Thyroid gland (tissue), 4 donors: ENCODE measurements around the gene CPNE2.

Experiments used
- POLR2A ChIP-seq, 2 donors: fragments of 450-650 bp; IDR thresholded peaks; one replicate each; pipeline ENCODE4 v1.6.1; 2017; ENCODE audit warnings: antibody characterized with exemption in 2 of 2, mild to moderate bottlenecking in 2 of 2, moderate library complexity in 1 of 2
- TF ChIP-seq, protein P1 (sequence below), 6 experiments: fragments of 200-600 bp in 3 of 6; fragments of 450-650 bp in 3 of 6; sonication (generic) in 3 of 6; IDR thresholded peaks; one replicate each; pipeline ENCODE4 v1.5.1; 2016 to 2019; ENCODE audit warnings: antibody characterized with exemption in 6 of 6, mild to moderate bottlenecking in 2 of 6, inconsistent platforms in 1 of 6, moderate library complexity in 1 of 6

- TF ChIP-seq POLR2A (IDR thresholded peaks at IDR 0.05), result no peak
- TF ChIP-seq, protein P1, sequence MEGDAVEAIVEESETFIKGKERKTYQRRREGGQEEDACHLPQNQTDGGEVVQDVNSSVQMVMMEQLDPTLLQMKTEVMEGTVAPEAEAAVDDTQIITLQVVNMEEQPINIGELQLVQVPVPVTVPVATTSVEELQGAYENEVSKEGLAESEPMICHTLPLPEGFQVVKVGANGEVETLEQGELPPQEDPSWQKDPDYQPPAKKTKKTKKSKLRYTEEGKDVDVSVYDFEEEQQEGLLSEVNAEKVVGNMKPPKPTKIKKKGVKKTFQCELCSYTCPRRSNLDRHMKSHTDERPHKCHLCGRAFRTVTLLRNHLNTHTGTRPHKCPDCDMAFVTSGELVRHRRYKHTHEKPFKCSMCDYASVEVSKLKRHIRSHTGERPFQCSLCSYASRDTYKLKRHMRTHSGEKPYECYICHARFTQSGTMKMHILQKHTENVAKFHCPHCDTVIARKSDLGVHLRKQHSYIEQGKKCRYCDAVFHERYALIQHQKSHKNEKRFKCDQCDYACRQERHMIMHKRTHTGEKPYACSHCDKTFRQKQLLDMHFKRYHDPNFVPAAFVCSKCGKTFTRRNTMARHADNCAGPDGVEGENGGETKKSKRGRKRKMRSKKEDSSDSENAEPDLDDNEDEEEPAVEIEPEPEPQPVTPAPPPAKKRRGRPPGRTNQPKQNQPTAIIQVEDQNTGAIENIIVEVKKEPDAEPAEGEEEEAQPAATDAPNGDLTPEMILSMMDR (IDR thresholded peaks at IDR 0.05), result no peak
Measured at GRCh38 chr16:57140931-57141668, 48.7 kb downstream of the CPNE2 start.
